Subcutaneous adipose tissue (tissue), 4 donors: ENCODE results near the gene SUPT4H1. TPM values are rescaled to one million over a fixed set of nuclear protein-coding genes. Genes with fewer than 3 reads are reported as not detected.

ENCODE experiments used
- total RNA-seq, 4 donors: library from RNA; depleted of rRNA; stranded (reverse); fragments of >200 nt; gene quantifications; one replicate each; pipeline ENCODE4 v1.1.0, GENCODE V29; 2016
- TF ChIP-seq, protein P1 (sequence below): fragments of 450-650 bp; IDR thresholded peaks from one replicate; pipeline ENCODE4 v1.5.1; 2016; ENCODE audit warnings: low read depth, mild to moderate bottlenecking, control low read depth, antibody characterized with exemption, moderate library complexity

The SUPT4H1 gene
- total RNA-seq, 4 donors from 2014 or later: 27.9 to 58.5 (median 40.9) TPM

GRCh38 chr17:58309918-58310259, 42.1 kb downstream of the SUPT4H1 start:
- TF ChIP-seq, protein P1, sequence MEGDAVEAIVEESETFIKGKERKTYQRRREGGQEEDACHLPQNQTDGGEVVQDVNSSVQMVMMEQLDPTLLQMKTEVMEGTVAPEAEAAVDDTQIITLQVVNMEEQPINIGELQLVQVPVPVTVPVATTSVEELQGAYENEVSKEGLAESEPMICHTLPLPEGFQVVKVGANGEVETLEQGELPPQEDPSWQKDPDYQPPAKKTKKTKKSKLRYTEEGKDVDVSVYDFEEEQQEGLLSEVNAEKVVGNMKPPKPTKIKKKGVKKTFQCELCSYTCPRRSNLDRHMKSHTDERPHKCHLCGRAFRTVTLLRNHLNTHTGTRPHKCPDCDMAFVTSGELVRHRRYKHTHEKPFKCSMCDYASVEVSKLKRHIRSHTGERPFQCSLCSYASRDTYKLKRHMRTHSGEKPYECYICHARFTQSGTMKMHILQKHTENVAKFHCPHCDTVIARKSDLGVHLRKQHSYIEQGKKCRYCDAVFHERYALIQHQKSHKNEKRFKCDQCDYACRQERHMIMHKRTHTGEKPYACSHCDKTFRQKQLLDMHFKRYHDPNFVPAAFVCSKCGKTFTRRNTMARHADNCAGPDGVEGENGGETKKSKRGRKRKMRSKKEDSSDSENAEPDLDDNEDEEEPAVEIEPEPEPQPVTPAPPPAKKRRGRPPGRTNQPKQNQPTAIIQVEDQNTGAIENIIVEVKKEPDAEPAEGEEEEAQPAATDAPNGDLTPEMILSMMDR: no peak

GRCh38 chr17:58308985-58309917, 42.8 kb downstream of the SUPT4H1 start:
- TF ChIP-seq, protein P1: no peak

- TF ChIP-seq, protein P1: no peak
Measured at GRCh38 chr17:58308173-58308984, 43.6 kb downstream of the SUPT4H1 start.

DNA sequence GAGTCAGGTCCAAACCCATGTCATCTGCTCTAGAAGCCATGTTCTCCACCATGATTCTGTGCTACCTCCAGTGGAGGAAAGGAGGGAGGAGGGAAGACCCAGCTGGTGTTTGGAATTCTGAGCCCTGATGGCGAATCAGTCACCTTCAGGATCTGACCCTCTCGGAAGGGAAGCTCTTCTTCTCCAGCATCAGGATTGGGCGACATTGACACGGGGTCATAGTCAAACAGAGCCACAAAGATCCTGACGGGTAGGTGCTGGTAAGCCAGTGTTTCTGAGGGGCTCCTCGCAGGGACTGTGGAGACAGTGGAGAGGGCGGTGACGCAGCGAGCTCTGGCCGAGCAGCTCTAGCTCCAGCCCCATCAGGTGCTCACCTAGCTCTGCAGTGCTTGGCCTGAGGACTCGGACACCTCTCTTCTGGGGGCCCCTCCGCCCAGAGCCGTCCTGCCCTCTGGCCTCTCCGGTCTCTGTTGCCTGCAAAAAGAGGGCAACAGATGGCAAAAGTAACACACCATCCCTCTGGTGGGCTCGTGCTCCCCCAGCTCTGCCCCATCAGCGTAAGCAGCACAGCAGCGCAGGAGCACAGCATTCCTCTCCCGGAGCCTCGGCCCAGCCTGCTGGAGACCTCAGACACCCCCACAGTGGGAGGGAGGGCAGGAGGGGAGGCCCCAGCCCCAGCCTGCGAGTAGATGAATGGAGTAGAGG, 44.4 kb downstream of the SUPT4H1 start:
- TF ChIP-seq, protein P1: no peak

DNA sequence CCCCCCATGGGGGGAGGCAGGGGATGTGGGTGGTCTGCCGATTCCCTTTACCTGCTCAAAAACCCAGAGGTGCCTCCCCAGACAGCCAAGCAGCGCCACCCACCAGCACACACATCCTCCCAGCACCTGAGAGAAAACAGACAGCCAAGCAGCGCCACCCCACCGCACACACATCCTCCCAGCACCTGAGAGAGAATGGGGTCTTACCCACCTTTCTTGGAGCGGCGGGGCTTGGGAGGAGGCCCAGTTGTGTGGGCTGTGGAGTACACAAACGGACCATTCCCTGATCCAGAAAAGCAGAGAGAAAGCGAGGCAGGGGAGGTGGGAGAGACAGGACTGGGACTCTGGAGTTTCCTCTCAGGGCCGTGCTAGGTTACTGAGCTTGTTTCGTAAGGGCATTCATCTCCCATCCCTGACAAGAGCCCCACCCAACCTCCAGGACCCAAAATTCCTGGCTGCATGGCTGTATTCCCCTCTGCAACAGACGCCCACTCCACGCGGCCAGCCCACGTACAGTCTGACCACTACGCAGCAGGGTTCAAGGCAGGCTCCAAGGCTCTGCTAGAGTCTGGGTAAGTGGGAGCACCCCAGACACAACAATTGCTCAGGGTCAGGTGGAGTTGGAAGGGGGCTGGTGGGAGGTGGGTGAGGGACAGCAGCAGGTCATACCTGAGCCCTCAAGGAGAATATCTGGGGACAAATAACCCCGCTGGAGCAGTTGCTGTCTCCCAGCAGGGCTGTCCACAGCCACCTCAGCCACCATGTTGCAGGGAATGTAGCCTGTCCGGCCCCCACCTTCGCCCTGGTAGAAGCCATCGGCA, 45.7 kb downstream of the SUPT4H1 start:
- TF ChIP-seq, protein P1: no peak

DNA sequence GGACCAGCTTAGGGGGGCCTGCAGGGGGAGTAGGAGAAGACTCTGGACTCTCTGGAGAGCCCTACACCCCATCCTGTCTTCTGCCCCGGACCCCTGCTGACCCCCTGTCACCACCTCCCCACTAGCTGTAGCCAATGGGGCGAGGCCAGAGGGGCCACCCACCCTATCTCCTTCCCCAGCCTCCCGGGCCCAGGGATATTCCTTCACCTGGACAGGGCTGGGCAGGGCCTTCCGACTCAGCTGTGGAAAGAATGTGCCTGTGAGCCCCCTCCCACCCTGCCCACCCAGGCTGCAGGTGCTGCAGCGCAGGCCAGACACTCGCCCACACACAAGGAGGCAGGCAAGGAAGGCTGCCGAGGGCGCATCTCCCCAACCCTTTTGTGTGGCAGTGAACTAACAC, 46.4 kb downstream of the SUPT4H1 start:
- TF ChIP-seq, protein P1: no peak
